Lower leg skin (tissue), 4 donors: ENCODE results near the gene SNX33. TPM values are rescaled to one million over a fixed set of nuclear protein-coding genes. Genes with fewer than 3 reads are reported as not detected.

Source experiments
- DNase-seq, 2 donors: peaks; one replicate each; pipeline ENCODE4 v3.0.0-alpha.2; 2019; ENCODE audit warnings: low spot score in 2 of 2
- H3K4me3 ChIP-seq: fragments of 200-600 bp; sonication (generic); 2 replicates; pipeline ENCODE4 v1.5.1; 2017; ENCODE audit warnings: mild to moderate bottlenecking, low read depth; ENCODE audit not compliant: poor library complexity, severe bottlenecking
- POLR2A ChIP-seq, 2 donors: fragments of 450-650 bp; IDR thresholded peaks; one replicate each; pipeline ENCODE4 v1.6.1; 2016 to 2017; ENCODE audit warnings: antibody characterized with exemption in 2 of 2, mild to moderate bottlenecking in 1 of 2, moderate library complexity in 1 of 2
- WGBS, 2 donors: methylation state at CpG; one replicate each; pipeline ENCODE4 v1.1.5; 2018; 5-methylcytosine and 5-hydroxymethylcytosine counted together
- intact Hi-C: fragments of 100-400 bp; cut with DNase I; formaldehyde crosslinking; loops from one replicate; pipeline ENCODE4 v1.15.0; 2023; ENCODE audit warnings: low total_unique reads
- total RNA-seq, 4 donors: library from RNA; depleted of rRNA; stranded (reverse); fragments of >200 nt; gene quantifications; one replicate each; pipeline ENCODE4 v1.1.0, GENCODE V29; 2016
- TF ChIP-seq, protein P1 (sequence below), 3 donors: fragments of 450-650 bp; IDR thresholded peaks; one replicate each; pipeline ENCODE4 v1.5.1; 2016; ENCODE audit warnings: antibody characterized with exemption in 3 of 3, mild to moderate bottlenecking in 3 of 3, moderate library complexity in 2 of 3

The SNX33 gene
- total RNA-seq, 4 donors from 2014 or later: 24.8 to 40.5 (median 35.5) TPM

DNA sequence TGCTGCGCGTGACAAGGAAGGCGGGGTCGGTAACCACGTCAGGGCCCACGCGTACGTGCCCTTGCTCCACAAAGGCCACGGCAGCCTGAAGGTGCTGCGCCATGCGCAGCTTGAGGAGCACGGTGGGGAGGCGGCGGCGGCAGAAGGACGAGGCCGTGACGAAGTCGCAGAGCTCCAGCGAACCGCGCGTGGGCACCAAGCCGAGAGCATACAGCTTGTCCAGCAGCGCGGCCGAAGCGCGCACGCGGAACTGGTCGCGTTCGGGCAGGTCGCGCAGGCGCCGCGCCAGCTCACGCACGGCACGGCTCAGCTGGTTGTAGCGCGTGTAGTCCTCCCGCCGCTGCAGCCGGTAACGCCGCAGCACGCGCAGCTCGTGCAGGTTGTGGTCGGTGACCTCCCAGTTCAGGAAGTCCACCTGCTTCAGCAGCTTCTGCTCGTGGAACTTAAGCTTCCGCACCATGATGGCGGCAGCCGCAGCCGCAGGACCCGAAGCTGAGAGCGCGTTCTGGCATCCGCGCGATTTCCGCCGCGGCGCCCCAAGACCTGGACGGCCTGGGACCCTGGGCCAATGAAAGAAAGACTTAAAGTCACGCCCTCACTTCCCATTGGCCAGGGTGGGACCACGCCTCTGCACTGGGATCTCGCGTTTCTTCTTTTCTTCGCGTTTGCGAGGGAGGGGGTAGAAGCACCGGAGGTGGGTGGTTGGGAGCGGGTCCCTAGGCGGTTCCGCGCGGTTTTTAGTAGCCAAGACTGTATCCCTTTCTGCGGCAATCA, 7.8 kb upstream of the SNX33 start, which contains the start of gene IMP3:
TSS of gene IMP3 (minus strand) at position 516 of the 774 bp plus-strand sequence. CDS start at position 460, 56 bp downstream.
- intact Hi-C loops: no loop called here
- WGBS, 2 donors: 1% methylated on average over 19 to 60 of the region's 83 CpGs
- TF ChIP-seq, protein P1, sequence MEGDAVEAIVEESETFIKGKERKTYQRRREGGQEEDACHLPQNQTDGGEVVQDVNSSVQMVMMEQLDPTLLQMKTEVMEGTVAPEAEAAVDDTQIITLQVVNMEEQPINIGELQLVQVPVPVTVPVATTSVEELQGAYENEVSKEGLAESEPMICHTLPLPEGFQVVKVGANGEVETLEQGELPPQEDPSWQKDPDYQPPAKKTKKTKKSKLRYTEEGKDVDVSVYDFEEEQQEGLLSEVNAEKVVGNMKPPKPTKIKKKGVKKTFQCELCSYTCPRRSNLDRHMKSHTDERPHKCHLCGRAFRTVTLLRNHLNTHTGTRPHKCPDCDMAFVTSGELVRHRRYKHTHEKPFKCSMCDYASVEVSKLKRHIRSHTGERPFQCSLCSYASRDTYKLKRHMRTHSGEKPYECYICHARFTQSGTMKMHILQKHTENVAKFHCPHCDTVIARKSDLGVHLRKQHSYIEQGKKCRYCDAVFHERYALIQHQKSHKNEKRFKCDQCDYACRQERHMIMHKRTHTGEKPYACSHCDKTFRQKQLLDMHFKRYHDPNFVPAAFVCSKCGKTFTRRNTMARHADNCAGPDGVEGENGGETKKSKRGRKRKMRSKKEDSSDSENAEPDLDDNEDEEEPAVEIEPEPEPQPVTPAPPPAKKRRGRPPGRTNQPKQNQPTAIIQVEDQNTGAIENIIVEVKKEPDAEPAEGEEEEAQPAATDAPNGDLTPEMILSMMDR (IDR thresholded peaks at IDR 0.05): peak in 1 of 3 donors; percentile 11
- peak in 1 of 2 donors; percentile 76 for TF ChIP-seq POLR2A (IDR thresholded peaks at IDR 0.05)
- peak; percentile 97 to 99 for DNase-seq
- peak within 1 kb of the TSS; percentile 84 for H3K4me3 ChIP-seq

DNA sequence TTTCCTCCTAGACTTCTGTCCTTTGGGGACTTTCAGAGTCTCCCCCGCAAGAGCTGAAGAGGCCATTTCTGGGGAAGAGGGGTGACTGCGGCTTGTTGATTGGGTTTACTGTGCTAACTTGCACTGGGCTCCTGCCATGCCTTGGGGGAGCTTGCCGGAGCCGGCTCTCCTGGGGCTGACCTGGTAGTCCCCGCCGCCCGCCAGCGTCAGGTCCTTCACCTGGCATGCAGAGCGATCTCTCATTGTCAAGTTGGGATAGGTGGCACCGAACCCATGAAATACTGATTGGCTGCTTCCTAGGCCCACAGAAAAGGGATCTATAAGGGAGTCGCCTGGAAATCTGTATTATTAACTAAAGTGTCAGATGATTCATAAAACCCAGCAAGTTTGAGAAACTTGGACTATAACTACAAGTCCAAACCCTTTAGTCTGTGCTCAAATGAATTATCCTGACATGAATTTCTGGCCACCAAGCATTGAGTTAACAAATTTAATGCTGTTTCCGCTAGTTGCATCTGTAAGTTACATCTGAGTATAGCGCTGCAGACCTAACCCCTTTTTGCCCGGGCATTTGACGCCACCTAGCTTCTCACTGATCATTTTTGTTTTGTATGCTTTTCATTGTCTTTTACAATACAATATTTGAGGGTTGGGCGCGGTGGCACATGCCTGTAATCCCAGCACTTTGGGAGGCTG, 7.1 kb upstream of the SNX33 start:
- DNase-seq: no peak
- intact Hi-C loops: no loop called here
- 6 to 10% methylated on average over 12 to 17 of the region's 17 CpGs for WGBS, 2 donors
- peak overlapping the region; percentile 33 for H3K4me3 ChIP-seq
- TF ChIP-seq POLR2A (IDR thresholded peaks at IDR 0.05): no peak
- TF ChIP-seq, protein P1 (IDR thresholded peaks at IDR 0.05): no peak

DNA sequence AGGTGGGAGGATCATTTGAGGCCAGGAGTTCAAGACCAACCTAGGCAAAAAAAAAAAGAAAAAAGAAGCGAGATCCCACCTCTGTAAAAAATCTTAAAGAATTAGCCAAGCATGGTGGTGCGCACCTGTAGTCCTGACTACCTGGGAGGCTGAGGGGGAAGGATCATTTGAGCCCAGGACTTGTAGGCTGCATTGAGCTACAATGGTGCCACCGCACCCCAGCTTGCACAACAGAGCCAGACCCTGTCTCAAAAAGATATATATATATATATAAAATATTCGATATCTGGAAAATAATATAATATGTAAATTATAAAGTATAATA, 6.6 kb upstream of the SNX33 start:
- intact Hi-C loops: no loop called here
- WGBS, 2 donors: 79 to 80% methylated on average over 4 of the region's 4 CpGs
- H3K4me3 ChIP-seq: no peak overlapping the region
- no peak for TF ChIP-seq POLR2A (IDR thresholded peaks at IDR 0.05)
- TF ChIP-seq, protein P1 (IDR thresholded peaks at IDR 0.05): no peak
- DNase-seq: no peak

DNA sequence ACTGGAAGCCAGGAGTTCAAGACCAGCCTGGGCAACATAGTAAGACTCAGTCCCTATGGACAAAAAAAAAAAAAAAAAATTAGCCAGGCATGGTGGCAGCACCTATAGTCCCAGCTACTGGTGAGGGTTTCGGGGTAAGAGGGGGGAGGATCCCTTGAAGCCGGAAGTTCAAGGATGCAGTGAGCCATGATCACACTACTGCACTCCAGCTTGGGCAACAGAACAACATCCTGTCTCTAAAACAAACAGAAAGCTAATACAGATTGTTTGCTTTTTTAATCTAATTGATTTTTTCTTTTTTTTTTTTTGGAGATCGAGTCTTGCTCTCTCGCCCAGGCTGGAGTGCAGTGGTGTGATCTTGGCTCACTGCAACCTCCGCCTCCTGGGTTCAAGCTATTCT, 6.1 kb upstream of the SNX33 start:
- no peak overlapping the region for H3K4me3 ChIP-seq
- no peak for DNase-seq
- WGBS, 2 donors: 84 to 88% methylated on average over 5 of the region's 5 CpGs
- TF ChIP-seq, protein P1 (IDR thresholded peaks at IDR 0.05): no peak
- TF ChIP-seq POLR2A (IDR thresholded peaks at IDR 0.05): no peak
- intact Hi-C loops: no loop called here

DNA sequence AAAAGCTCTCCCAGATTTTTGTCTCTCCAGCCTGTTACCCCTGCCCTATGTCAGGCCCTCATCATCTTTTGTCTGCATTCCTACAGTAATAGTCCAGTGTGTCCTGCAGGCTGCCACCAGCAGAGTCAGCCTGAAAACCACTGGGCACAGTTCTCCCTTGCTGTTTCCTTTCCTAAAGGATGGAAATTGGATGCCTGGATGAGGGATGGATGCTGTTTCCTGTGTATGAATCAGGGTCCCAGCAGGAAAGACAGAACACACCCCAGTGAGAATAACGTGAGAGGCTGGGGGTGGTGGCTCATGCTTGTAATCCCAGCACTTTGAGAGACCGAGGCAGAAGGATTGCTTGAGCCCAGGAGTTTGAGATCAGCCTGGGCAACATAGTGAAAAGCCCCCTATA, 3.3 kb upstream of the SNX33 start:
- no peak for TF ChIP-seq POLR2A (IDR thresholded peaks at IDR 0.05)
- TF ChIP-seq, protein P1 (IDR thresholded peaks at IDR 0.05): no peak
- intact Hi-C loops: no loop called here
- DNase-seq: no peak
- H3K4me3 ChIP-seq: no peak overlapping the region
- 79 to 86% methylated on average over 2 of the region's 2 CpGs for WGBS, 2 donors
